ENCODE results near the gene PDE4C.

Gene PDE4C

DNA sequence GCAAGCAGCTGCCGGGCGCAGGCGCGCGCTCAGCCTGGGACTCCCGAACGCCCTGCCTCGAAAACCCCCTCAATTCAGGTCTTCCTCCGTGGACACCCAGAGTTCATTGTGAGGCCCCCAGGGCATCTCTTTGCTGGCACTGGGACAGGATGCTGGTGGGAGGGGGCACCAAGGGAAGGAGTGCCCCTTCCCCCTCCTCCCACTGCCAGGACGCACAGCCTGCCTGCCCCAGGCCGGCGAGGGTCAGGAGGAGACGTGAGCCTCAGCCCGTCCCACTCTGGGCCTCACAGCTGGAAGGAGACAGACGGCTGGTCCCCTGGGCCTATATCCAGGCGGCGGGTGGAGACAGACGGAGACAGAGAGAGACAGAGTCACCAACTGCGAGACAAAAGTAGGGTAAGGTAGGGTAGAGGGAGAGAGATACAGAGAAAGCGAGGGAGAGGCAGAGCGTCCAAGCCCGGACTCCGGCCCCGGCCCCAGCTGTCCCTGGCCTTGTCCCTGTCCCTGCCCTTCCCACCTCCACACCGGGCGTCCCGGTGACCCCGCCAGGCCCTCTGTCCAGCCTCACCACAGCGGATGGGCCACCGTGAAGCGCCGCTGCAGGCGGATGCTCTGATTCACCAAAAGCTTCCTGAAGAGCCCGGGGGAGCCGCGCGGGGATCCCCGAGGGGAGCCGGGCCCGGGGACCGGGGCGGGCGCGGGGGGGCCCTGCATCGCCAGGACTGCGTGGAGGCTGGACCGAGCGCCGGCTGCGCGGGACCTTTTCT is at the start of gene PDE4C:
Gene PDE4C (minus strand): TSS at position 737 of the 767 bp plus-strand sequence. CDS start 23 bp downstream, at position 714.
- DNase-seq = no peak

GRCh38 chr19:18274781-18275356 is 48.6 kb upstream of the PDE4C start:
- DNase-seq = peak; percentile 52

DNA sequence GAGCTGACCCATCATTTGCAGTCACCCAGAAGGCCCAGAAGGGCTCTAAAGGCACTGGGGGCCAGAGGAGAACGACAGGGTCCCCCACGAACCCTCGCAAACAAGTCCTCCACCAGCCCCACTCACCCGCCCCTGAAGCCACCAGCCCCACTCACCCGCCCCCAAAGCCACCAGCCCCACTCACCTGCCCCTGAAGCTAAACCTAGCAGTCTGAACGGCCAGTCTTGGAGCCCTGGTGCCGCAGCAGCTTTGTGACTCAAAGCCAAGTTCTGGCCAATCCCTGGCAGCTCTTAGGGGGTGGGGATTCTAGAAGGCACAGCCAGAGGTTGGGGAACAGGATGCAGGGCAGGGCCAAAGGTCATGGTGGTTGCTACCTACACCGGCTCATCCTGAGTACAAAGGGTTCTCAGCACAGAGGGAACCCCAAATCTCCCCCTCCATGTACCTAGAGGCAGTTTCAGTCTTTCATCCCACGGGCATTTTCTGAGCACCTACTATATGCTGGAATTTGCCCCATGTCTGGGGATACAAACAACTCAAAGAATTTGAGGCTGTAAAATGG is 48.1 kb upstream of the PDE4C start, which contains the start of gene IQCN:
Gene IQCN (minus strand): TSS at position 234 of the 562 bp plus-strand sequence. CDS start 4,974 bp downstream, outside the sequence.
- DNase-seq = no peak

GRCh38 chr19:18273561-18274218 is 47.5 kb upstream of the PDE4C start:
- DNase-seq = no peak

GRCh38 chr19:18271433-18271841 is 45.2 kb upstream of the PDE4C start:
- DNase-seq = no peak

GRCh38 chr19:18270326-18270725 is 44.1 kb upstream of the PDE4C start:
- DNase-seq = no peak

DNA sequence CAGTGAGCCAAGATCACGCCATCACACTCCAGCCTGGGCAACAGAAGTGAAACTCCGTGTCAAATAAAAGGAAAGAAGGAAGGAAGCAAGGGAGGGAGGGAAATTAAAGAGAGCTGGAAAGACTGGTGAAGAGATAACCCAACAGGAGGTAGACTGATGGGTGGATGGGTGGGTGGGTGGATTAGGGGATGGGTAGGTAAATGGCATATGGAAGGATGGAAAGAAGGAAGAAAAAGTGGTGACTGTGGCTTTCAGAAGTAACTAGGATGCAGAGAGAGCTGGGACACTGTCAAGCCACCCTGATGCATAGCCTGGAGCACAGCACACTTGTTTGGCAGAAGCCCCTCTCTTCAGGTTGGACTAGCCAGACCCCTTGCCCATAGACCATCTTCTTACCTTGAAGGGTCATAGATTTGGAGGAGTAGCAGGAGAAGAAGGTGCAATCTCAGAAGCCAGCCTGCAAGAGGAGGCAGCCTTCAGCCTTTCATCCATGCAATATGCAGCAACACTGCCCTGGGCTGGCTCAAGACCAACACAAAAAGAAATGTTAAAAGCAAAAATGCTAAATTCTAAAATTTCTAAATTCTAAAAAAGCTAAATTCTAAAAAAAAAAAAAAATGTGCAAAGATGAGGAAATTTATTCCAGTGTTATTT is 43.0 kb upstream of the PDE4C start:
- no peak for DNase-seq

GRCh38 chr19:18266771-18267686 is 40.8 kb upstream of the PDE4C start:
- no peak for DNase-seq

DNA sequence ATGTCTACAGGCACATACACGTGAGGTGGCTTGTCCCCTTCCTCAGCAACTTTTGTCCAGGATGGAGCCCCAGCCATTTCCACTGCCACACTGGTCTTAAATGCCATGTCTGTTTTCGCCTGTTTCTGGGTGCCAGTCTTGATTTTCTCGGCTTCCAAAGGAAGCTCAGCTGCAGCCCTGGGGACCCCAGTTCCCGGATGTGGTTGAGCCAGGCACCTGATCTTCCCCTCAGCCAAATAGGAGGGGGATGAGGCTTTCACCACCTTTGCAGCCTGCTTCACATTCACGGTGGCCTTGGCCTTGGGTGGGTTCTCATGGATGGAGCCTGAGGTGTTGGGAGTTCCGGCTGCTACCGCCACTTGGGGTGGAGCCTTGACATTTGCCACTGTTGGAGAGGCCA is 39.3 kb upstream of the PDE4C start:
- no peak for DNase-seq

DNA sequence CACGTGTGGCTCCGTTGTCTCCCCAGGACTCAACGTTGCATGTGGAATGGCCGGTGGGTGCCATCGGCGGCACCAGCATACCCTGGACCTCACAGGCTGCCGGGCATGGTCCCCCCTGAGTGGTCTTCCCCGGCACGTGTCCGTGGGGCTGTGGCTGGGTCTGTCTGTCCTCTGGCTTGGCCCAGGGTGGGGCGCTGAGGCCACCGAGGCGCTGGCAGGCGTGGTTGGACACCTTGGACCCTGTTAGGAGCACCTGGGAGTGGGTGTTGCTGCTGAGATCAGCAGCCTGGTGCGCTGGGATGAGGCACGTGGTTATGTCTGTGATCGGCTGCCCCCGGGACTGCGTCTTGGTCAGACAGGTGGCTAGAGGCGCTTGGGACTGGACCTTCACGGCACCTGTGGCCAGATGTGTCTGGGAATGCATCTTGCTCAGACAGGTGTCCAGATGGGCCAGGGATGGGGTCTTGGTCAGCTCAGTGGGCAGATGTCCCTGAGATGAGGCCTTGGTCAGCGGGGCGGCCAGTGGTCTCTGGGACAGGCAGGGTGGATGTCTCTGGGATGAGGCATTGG is 38.8 kb upstream of the PDE4C start:
- no peak for DNase-seq

- no peak for DNase-seq
These were observed 38.1 kb upstream of the PDE4C start for GRCh38 chr19:18264137-18264854.

- DNase-seq = no peak
These were observed 37.3 kb upstream of the PDE4C start for GRCh38 chr19:18263324-18264136.

DNA sequence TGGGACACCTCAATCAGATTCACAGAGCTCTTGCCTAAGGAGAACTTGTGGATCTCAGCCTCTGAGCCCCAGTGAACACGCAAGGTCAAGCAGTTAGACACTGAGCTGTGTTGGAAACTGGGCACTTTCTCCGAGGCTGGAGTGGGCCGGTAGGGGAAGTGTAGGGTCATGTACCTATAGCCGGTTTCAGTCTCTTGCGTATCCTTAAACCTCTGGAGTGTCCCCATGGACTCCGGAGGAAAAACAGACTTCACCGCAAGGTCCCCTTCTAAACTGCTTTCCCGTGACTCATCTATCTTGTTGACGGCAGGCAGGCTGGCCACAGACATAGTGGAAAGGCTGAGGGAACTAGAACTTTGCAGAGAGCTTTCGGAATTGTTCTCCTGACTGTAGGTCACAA is 36.7 kb upstream of the PDE4C start:
- DNase-seq = no peak

GRCh38 chr19:18262144-18262543 is 35.9 kb upstream of the PDE4C start:
- no peak for DNase-seq

GRCh38 chr19:18261474-18261873 is 35.2 kb upstream of the PDE4C start:
- DNase-seq = no peak

DNA sequence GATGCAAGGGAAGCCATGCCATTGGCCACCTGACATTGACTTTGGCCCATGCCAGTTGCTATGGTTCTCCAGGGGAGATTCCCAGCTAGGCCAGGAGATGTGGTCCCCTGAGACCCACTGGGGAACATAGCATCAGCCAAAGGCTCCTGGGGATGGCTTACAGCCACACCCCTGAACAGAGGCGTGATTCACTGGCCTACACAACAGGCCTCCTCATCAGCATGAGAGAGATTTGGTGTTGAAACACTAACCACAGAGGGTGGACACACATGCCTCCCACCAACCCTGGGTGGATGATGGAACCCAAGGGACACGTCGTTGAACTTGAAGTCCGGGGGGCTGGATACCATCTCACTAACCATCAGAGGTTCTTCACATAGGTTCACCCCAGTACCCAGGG is 33.7 kb upstream of the PDE4C start:
- no peak for DNase-seq

DNA sequence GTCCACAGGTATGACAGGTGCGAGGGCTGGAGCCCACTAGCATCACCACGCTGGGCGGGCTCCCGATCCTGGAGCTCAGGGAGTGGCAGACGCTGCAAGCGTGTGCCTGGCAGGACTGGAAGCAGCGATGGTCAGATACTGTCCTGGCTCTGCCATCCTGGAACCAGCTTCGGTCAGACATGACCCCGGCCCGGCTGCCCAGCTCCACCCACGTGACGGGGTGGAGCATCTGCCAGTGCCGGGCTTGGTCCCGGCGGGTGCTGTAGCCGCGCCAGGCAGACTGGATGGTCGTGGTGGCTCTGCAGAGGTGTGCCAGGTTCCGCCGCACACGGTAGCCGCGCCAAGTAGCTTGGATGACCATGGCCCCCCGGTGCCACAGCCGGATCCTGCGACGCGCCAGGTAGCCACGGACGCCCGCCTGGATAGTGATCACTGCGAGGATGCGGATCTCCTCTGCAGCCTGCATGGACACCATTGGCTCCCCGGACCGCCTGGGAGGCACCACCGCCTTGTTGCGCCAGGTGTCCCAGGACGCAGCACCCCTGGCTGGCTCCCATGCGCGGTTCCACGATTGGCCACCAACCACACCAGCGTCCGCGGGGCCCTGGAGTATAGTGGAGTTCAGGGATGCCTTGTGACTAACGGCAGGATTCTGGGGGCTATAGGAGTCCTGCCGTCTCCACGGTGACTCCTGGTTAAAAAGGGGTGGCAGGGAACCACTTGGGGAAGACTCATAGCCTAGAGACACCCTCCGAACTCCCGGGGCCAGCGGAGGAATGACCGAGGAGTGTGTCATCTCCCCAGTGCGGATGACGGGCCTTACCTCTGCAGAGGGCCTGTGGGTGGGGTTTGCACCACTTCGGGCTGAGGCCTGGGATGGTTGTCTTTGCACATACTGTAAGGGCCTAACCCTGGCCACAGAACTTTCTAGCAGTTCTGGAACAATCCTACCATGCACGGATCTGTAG is 31.5 kb upstream of the PDE4C start:
- DNase-seq = no peak
